HG03565 (cell line): ENCODE measurements around the gene DIS3.
A peak's percentile ranks its signal among the peaks of the same experiment; 100 is the strongest.
"Not testable (repeated sequence)": the region's sequence is repeated elsewhere in the genome, so short reads cannot be mapped to it uniquely, and the experiment has no call there.

Source experiments
- ATAC-seq: cut with Tn5 transposase; IDR thresholded peaks from one replicate; pipeline ENCODE4 v1.9.1; 2021; ENCODE audit warnings: mild to moderate bottlenecking, moderate library complexity; ENCODE audit not compliant: unreplicated experiment

The DIS3 gene

GRCh38 chr13:72754111-72754510 is 27.6 kb downstream of the DIS3 start:
- no peak for ATAC-seq

- ATAC-seq: no peak
These were observed 30.5 kb downstream of the DIS3 start for GRCh38 chr13:72751220-72751619.

- ATAC-seq: no peak
These were observed 36.4 kb downstream of the DIS3 start for GRCh38 chr13:72745260-72745659.

GRCh38 chr13:72740015-72740414 is 41.7 kb downstream of the DIS3 start:
- no peak for ATAC-seq

GRCh38 chr13:72737033-72737432 is 44.7 kb downstream of the DIS3 start:
- no peak for ATAC-seq

- no peak for ATAC-seq
These were observed 53.5 kb downstream of the DIS3 start for GRCh38 chr13:72728290-72728605.

GRCh38 chr13:72727417-72728289 is 54.0 kb downstream of the DIS3 start, which contains the start of the genes BORA and MZT1:
Gene BORA (plus strand): TSS chr13:72727923. CDS start chr13:72728941, 1,018 bp downstream.
Gene MZT1 (minus strand): TSS chr13:72727629. CDS start chr13:72727602, 27 bp downstream.
- peak; percentile 96 for ATAC-seq

- peak; percentile 12 for ATAC-seq
These were observed 54.8 kb downstream of the DIS3 start for GRCh38 chr13:72726726-72727416.

GRCh38 chr13:72726185-72726584 is 55.5 kb downstream of the DIS3 start:
- not testable (repeated sequence) for ATAC-seq

GRCh38 chr13:72716776-72717175 is 64.9 kb downstream of the DIS3 start:
- ATAC-seq: no peak
